ENCODE measurements around the gene KBTBD12.
"Not testable (repeated sequence)": the region's sequence is repeated elsewhere in the genome, so short reads cannot be mapped to it uniquely, and the experiment has no call there.

Gene KBTBD12

GRCh38 chr3:127915115-127915936, at the start of gene KBTBD12:
TSS of gene KBTBD12 (plus strand) at chr3:127915232. CDS start at chr3:127923062, 7,830 bp downstream.
- DNase-seq (ENCODE audit: low spot score) = peak; percentile 64

GRCh38 chr3:127865941-127866340, 49.1 kb upstream of the KBTBD12 start:
- no peak for DNase-seq (ENCODE audit: low spot score)

GRCh38 chr3:127867412-127867811, 47.6 kb upstream of the KBTBD12 start:
- DNase-seq (ENCODE audit: low spot score) = no peak

- no peak for DNase-seq (ENCODE audit: low spot score)
Observed at GRCh38 chr3:127867986-127868385, 47.0 kb upstream of the KBTBD12 start.

GRCh38 chr3:127870156-127870555, 44.9 kb upstream of the KBTBD12 start:
- no peak for DNase-seq (ENCODE audit: low spot score)

- not testable (repeated sequence) for DNase-seq (ENCODE audit: low spot score)
Observed at GRCh38 chr3:127874097-127874496, 40.9 kb upstream of the KBTBD12 start.

- DNase-seq (ENCODE audit: low spot score) = no peak
Observed at GRCh38 chr3:127881586-127881985, 33.4 kb upstream of the KBTBD12 start.

- no peak for DNase-seq (ENCODE audit: low spot score)
Observed at GRCh38 chr3:127884041-127884440, 31.0 kb upstream of the KBTBD12 start.

- DNase-seq (ENCODE audit: low spot score) = no peak
Observed at GRCh38 chr3:127886231-127886955, 28.6 kb upstream of the KBTBD12 start.

GRCh38 chr3:127886956-127887231, 28.1 kb upstream of the KBTBD12 start:
- DNase-seq (ENCODE audit: low spot score) = no peak

GRCh38 chr3:127887321-127887720, 27.7 kb upstream of the KBTBD12 start:
- no peak for DNase-seq (ENCODE audit: low spot score)

GRCh38 chr3:127888156-127888555, 26.9 kb upstream of the KBTBD12 start:
- no peak for DNase-seq (ENCODE audit: low spot score)

GRCh38 chr3:127888564-127889107, 26.4 kb upstream of the KBTBD12 start:
- no peak for DNase-seq (ENCODE audit: low spot score)

GRCh38 chr3:127889461-127889863, 25.6 kb upstream of the KBTBD12 start:
- DNase-seq (ENCODE audit: low spot score) = no peak

- no peak for DNase-seq (ENCODE audit: low spot score)
Observed at GRCh38 chr3:127889976-127890650, 24.9 kb upstream of the KBTBD12 start.

- peak; percentile 72 for DNase-seq (ENCODE audit: low spot score)
Observed at GRCh38 chr3:127890651-127891290, 24.3 kb upstream of the KBTBD12 start.

GRCh38 chr3:127894481-127894880, 20.6 kb upstream of the KBTBD12 start:
- no peak for DNase-seq (ENCODE audit: low spot score)

GRCh38 chr3:127899200-127899599, 15.8 kb upstream of the KBTBD12 start:
- DNase-seq (ENCODE audit: low spot score) = no peak

- no peak for DNase-seq (ENCODE audit: low spot score)
Observed at GRCh38 chr3:127899766-127900165, 15.3 kb upstream of the KBTBD12 start.

GRCh38 chr3:127900536-127900935, 14.5 kb upstream of the KBTBD12 start:
- DNase-seq (ENCODE audit: low spot score) = no peak

- no peak for DNase-seq (ENCODE audit: low spot score)
Observed at GRCh38 chr3:127902486-127902885, 12.5 kb upstream of the KBTBD12 start.
